HL-60 (cell line): ENCODE results near the gene ZNF70.

Experiments
- GABPA ChIP-seq: IDR thresholded peaks from 2 replicates; pipeline ENCODE4 v1.6.1; 2012; ENCODE audit warnings: low read depth
- POLR2AphosphoS5 ChIP-seq: IDR thresholded peaks from 2 replicates; pipeline ENCODE4 v1.6.1; 2012; ENCODE audit warnings: low read depth
- TF ChIP-seq, protein P1 (sequence below): IDR thresholded peaks from one replicate; pipeline ENCODE4 v1.5.1; 2011; ENCODE audit warnings: low read length, control low read depth, inconsistent platforms; ENCODE audit not compliant: insufficient read depth
- TF ChIP-seq, protein P2 (sequence below): IDR thresholded peaks from 2 replicates; pipeline ENCODE4 v1.6.1; 2012; ENCODE audit warnings: low read depth; ENCODE audit not compliant: insufficient replicate concordance

DNA sequence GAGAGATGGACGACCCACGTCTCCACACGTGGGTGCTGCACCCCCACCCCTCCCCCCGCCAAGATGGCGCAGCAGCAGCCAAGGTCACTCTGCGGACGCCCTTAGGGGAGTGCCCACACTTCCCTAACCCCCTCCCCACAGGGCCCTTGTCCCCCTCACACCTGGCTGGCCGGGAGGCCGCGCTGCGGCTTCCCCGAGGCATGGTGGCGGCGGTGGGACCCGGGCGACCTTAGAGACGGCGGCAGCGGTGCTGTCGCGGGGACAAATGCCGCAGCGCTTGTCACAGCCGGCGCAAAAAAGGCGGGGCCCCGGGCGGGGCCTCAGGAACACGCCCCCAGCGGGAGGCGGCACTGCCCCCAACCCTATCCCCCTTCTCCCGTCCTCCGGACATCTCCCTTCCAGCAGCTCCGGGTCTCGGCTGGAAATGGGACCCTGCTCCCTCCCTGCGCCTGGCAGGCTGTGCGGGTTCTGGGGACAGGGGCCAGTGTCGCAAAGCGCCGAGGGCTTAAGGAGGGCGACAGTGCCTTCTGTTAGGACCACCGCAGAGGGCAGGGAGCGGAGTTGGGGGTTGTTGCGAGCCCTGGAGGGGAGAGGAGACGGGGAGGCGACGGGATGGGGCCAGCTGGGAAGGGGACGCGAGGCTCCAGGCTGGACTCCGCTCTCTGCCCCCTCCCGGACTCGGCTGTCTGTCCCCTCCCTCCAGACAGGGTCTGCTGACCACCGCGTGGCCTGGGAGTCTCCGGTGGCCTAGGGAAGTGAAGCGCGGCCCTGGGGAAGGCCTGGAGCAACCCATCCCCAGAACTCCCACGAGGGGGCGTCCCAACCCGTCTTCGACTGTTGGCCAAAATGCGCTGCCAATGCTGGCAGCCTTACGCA, 17.0 kb upstream of the ZNF70 start, which contains the start of gene CHCHD10:
- TF ChIP-seq, protein P1, sequence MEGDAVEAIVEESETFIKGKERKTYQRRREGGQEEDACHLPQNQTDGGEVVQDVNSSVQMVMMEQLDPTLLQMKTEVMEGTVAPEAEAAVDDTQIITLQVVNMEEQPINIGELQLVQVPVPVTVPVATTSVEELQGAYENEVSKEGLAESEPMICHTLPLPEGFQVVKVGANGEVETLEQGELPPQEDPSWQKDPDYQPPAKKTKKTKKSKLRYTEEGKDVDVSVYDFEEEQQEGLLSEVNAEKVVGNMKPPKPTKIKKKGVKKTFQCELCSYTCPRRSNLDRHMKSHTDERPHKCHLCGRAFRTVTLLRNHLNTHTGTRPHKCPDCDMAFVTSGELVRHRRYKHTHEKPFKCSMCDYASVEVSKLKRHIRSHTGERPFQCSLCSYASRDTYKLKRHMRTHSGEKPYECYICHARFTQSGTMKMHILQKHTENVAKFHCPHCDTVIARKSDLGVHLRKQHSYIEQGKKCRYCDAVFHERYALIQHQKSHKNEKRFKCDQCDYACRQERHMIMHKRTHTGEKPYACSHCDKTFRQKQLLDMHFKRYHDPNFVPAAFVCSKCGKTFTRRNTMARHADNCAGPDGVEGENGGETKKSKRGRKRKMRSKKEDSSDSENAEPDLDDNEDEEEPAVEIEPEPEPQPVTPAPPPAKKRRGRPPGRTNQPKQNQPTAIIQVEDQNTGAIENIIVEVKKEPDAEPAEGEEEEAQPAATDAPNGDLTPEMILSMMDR: peak; percentile 60
- TF ChIP-seq POLR2AphosphoS5 (peak; percentile 78), GABPA (no peak)
- TF ChIP-seq, protein P2, sequence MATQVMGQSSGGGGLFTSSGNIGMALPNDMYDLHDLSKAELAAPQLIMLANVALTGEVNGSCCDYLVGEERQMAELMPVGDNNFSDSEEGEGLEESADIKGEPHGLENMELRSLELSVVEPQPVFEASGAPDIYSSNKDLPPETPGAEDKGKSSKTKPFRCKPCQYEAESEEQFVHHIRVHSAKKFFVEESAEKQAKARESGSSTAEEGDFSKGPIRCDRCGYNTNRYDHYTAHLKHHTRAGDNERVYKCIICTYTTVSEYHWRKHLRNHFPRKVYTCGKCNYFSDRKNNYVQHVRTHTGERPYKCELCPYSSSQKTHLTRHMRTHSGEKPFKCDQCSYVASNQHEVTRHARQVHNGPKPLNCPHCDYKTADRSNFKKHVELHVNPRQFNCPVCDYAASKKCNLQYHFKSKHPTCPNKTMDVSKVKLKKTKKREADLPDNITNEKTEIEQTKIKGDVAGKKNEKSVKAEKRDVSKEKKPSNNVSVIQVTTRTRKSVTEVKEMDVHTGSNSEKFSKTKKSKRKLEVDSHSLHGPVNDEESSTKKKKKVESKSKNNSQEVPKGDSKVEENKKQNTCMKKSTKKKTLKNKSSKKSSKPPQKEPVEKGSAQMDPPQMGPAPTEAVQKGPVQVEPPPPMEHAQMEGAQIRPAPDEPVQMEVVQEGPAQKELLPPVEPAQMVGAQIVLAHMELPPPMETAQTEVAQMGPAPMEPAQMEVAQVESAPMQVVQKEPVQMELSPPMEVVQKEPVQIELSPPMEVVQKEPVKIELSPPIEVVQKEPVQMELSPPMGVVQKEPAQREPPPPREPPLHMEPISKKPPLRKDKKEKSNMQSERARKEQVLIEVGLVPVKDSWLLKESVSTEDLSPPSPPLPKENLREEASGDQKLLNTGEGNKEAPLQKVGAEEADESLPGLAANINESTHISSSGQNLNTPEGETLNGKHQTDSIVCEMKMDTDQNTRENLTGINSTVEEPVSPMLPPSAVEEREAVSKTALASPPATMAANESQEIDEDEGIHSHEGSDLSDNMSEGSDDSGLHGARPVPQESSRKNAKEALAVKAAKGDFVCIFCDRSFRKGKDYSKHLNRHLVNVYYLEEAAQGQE: peak; percentile 51
